HG02588 (cell line): ENCODE measurements around the gene LPCAT4.
A peak's percentile ranks its signal among the peaks of the same experiment; 100 is the strongest.
"Not testable (repeated sequence)": the region's sequence is repeated elsewhere in the genome, so short reads cannot be mapped to it uniquely, and the experiment has no call there.

Experiments
- ATAC-seq: cut with Tn5 transposase; IDR thresholded peaks from one replicate; pipeline ENCODE4 v1.9.1; 2021; ENCODE audit warnings: mild to moderate bottlenecking, moderate library complexity; ENCODE audit not compliant: unreplicated experiment

LPCAT4 gene, protein sequence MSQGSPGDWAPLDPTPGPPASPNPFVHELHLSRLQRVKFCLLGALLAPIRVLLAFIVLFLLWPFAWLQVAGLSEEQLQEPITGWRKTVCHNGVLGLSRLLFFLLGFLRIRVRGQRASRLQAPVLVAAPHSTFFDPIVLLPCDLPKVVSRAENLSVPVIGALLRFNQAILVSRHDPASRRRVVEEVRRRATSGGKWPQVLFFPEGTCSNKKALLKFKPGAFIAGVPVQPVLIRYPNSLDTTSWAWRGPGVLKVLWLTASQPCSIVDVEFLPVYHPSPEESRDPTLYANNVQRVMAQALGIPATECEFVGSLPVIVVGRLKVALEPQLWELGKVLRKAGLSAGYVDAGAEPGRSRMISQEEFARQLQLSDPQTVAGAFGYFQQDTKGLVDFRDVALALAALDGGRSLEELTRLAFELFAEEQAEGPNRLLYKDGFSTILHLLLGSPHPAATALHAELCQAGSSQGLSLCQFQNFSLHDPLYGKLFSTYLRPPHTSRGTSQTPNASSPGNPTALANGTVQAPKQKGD

DNA sequence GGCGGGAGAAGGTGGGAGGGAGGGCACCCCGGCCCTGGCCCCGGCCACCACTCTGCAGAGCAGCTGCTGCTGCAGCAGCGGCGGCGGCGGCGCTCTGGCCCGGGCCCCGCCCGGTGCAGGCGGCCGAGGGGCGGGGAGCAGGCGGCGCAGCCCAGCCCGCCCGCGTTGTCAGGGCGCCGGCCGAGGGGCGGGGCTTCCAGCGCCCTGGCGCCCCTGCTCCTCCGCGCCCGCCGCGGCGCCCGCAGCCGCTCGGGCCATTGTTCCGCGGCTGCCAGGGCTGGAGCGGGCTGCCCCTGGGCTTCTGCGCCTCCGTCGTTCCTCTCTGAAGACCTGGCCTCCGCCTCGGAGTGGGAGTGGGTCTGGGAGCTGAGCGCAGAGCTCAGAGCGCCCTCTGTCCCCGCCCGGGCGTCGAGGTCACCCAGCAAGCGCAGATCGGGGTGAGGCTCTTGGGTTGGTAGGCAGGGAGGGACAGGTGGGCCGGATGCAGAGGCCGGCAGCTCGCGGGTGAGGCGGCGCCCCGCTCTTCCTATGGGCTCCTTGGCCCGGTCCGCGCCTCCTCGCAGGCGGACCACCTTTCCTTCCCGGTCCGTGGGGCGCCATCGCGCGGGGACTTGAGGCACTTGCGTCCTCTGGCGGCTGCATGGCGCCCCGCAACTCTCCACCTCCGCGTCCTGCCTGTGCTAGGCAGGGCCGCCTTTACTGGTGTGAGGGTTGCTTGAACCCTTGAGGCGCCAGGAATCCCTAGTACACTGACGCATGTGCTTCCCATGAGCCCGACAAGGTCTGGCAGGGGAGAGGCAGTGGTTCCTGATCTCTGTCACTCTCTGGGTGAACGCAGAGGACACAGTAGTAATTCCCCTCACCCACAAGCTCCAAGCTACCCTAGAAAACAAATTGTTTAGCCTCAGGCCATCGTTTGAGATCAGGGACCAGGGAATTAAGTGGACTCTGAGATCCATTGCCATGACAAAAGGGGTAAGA is at the start of gene LPCAT4:
Gene LPCAT4, minus strand, starts transcription at position 96 of the 981 bp plus-strand sequence. CDS start 96 bp downstream, outside the sequence.
- peak; percentile 80 for ATAC-seq

DNA sequence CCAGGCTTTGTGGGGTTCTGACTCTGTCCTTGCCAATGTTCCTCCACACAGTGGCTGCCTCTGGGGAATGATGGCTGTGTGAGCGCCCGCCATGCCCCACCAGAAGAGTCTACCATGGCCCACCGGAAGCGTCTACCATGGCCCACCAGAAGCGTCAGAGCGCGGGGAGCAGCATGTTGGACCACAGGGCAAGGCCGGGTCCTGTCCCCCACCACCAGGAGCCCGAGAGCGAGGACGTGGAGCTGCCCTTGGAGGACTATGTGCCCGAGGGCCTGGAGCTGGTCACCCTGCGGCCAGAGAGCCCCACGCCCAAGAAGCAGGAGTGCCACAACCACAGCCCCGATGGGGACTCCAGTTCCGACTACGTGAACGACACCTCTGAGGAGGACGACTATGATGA is 42.5 kb upstream of the LPCAT4 start:
- not testable (repeated sequence) for ATAC-seq

DNA sequence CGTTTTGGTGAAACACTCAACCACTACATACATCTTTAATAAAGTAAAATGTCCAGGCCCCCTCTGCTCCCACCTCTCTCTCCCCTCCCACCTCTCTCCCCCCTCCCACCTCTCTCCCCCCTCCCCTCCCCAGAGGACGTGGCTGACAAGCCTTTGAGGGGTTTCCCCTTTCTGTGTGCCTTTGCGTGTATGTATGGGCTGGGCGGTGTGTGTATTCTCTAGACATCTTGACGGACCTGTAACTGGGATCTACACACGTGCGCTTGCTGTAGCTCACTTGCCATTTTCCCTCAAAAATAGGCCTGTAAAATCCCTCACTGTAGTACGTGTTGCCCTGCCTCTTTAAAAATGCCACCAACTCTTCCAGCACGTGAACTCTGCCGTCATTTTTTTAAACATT is 42.0 kb upstream of the LPCAT4 start:
- not testable (repeated sequence) for ATAC-seq

DNA sequence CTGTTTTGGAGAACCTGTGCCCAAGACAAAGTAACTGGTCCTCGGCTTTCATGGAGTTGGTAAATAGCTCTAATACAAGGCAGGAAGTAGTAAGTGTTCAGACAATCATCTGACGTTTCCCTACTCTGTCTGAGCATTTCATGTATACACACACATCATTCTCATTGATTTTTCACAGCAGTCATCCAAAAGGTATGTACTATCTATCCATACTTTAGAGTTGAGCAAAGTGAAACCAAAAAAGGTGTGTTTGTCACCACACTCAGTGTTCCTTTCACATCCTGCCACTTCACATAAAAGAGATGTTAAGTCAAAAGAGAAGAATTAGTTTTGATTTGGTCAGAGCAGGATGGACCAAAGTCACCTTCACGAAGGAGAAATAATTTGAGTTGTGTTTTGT is 36.9 kb upstream of the LPCAT4 start:
- not testable (repeated sequence) for ATAC-seq

DNA sequence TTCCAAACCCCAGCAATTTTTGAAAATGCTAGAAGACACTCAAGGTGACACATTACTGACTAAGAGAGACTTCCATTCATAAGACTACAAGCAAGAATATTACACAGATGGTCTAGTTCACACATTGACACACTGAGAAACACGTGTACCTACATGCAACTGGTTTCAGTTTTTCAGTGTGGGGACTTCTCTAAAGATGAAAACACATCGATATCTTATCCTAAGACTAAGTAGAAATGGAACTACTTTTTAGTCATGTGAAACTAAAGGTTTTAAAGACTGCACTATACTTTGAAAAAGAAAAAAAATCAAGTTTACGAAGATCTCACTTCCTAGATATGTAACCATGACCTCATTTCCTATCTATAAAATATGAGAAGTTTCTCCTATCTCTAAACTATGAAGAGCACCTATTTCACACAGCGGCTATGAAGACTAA is 36.2 kb upstream of the LPCAT4 start:
- ATAC-seq: not testable (repeated sequence)

DNA sequence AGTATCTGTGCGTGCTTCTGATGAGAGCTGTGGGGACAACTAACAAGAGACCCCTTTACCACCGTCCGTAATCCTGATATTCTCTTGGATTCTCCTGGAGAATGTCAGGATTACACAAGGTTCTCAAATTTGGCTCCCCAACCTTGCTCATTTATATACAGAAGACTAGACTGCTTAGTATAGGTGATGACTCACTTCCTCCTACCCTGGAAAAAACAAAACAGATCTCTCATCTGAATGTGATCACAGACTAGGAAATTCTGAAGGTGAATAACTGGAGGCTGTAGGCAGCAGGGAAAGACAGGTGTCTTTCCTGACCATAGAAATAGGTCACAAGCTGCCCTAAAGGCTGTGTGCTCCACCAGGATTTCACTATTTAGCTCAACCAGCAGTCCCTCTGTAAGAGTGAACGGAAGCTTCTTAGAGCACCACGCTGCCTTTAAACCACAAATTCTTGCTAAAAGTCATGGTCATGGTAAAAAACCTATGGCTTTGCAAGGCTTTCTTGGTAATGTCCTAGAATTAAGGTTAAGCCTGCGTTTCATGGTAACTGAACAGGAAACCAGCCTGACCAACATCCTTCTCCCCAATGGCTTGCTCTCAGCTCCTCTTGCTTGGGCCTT is 30.8 kb upstream of the LPCAT4 start:
- not testable (repeated sequence) for ATAC-seq

DNA sequence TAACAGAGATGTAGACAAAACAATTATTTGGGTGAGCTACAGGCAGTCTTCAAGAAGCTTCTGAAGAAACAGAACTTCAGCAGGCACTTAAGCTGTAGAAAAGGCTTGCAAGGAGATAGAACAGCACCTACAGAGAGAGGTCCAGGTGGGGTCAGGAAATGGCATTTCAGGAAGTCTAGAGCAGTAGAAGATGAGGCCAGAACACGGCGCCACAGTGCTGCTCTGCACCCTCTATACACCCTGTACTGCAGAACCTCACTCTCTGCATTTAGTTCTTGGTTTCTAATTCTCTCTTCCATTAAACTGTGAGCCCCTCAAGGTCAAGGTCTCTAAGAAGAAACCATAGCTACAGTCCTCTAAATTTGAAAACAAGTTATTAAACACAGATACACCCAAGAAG is 26.0 kb upstream of the LPCAT4 start:
- ATAC-seq: not testable (repeated sequence)

DNA sequence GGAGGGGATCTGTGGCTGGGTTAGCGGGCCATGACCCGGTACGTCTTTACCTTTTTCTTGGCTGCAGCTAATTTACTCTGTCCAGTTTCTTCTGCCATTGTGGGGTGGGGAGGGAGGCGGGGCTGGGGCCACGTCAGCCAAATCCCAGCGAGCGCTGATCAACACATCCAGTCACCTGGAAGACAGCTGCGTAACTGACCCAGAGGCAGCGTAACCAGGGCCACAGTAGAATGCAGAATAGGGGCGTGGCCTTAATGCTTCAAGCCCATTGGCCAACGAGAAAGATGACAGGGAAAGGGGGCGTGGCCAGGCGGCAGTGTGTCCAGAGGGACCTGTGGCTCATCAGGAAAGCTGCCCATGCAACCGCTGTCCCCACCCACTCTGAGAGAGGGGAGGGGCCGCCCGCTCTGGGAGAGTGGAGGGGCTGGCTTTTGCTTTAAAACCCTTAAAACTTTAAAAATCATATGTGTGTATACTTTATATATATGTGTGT is 22.6 kb upstream of the LPCAT4 start:
- ATAC-seq: not testable (repeated sequence)

DNA sequence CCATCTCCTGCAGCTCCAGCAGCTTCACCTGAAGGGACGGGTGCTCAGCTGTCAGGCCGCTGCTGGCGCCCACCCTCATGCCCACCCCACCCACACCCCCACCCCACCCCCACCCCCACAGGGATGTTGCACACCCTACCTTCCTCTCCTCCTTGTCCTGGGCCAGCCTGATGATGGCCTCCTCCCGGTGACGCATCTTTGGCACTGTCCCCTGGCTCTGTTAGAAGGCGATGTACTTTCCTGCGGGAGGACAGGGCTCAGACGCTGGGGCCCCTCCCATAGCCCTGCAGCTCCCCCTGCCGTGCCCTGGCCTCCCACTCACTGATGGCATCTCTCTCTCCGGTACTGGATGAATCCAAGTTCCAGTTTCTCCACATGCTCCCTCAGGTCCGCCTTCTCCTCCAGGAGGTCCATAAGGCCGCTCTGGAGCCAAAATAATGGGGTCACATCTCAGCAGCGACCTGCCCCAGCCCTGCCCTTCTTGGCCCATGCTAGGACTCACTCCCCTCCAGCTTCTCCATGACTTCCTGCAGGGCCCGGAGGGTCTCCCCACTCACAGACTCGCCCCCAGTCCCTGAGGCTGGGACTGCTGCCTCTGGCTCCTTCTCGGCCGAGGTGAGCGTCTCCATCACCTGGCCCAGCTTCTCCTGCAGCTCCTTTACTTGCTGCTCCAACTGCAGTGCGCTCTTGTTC is 15.0 kb upstream of the LPCAT4 start:
- ATAC-seq: not testable (repeated sequence)

DNA sequence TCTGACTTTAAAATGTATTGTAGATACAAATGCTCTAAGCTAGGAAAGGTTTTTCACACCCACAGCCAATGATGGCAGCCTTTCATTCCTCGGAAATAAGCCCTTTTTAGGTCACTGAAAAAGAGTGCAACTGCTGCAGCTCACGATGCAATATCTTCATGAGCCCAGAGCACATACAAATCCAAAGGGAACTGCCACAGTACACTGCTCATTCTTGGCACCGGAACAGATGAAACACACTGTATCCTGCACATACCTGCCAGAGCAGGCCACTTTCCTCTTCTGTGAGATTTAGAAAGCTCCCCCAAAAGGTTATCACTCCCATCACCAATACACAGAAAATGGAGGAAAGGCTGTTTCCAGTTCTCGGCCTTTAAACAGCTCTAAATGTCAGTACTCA is 13.5 kb upstream of the LPCAT4 start:
- ATAC-seq: not testable (repeated sequence)

DNA sequence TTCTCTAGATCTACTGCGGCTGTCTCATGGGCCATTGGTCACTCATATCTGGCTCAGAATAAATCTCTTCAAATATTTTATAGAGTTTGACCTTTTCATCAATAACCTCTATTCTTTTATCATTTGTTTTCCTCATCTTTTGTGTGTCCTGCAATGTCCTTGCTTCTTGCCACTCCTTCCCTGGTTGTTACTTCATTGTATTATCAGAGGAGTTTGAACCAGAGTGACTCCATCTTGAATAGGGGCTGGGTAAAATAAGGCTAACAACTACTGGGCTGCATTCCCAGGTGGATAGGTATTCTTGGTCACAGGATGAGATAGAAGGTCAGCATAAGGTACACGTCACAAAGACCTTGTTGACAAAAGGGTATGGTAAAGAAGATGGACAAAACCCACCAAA is 9.9 kb upstream of the LPCAT4 start:
- ATAC-seq: no peak

DNA sequence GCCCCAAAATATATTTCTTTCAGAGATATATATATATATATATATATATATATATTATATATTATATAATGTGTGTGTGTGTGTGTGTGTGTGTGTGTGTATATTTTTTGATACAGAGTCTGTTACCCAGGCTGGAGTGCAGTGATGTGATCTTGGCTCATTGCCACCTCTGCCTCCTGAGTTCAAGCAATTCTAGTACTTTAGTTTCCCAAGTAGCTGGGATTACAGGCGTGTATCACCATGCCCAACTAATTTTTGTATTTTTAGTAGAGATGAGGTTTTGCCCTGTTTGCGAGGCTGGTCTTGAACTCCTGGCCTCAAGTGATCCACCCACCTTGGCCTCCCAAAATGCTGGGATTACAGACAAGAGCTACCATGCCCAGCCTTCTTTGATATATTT is 8.5 kb upstream of the LPCAT4 start:
- ATAC-seq: not testable (repeated sequence)

DNA sequence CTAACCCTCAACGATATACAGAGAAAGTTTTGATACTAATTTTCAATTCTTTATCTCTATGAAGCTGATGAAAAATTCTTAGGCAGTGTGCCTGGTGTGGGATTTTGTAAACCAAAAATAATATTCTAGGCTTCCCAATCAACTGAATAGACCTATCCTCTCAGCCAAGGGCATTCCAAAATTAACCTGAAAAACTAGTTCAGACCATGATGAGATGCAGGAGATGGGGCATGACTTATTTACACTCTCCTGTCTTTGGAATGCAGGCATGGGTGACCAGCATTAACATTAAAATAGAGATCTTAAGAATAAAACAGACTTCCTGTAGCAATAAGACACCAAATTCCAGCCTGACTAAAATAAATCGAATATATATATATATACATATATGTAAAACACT is 7.8 kb upstream of the LPCAT4 start:
- ATAC-seq: no peak

DNA sequence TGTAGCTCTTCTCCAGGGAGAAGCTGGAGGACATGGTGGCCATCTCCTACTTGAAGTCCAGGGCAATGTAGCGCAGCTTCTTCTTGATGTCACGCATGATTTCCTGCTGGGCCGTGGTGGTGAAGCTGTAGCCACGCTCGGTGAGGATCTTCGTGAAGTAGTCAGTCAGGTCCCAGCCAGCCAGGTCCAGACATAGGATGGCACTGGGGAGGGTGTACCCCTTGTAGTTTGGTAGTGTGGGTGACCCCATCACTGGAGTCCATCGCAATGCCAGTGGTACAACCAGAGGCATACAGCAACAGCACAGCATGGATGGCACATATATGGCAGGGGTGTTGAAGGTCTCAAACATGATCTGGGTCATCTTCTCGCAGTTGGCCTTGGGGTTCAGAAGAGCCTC is 7.0 kb upstream of the LPCAT4 start:
- ATAC-seq: no peak

DNA sequence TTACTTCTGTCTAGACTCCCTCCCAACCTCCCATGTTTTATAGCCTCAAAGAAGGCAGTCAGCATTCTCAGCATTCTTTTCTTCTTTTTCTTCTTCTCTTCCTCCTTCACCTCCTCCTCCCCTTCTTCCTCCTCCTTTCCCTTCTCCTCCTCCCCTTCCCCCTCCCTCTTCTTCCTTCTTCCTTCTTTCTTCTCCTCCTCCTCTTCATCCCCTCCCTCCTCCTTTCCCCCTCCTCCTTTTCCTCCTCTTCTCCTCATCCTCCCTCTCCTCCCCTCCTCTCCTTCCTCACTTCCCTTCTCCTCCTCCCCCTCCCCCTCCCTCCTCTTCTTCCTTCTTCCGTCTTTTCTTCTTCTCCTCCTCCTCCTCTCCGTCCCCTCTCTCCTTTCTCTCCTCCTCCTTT is 3.6 kb upstream of the LPCAT4 start:
- no peak for ATAC-seq

DNA sequence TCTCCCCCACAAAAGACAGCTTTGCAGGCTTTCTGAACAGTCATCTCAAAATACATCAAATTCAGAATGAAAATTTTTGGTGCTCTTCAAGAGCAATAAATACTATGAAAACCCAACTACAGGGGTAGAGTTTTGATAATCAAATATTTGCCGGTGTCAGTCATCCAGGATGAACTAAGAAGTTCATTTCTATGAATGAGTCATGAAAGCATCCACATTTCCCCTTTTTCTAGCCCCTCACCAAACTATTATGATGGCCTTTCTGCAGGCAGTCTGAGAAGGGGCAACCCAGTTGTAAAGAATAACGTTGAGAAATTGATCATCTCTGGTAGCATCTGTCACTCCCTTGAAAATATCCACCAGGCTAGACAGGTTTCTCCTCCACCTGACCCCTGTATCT is 3.1 kb upstream of the LPCAT4 start:
- no peak for ATAC-seq

DNA sequence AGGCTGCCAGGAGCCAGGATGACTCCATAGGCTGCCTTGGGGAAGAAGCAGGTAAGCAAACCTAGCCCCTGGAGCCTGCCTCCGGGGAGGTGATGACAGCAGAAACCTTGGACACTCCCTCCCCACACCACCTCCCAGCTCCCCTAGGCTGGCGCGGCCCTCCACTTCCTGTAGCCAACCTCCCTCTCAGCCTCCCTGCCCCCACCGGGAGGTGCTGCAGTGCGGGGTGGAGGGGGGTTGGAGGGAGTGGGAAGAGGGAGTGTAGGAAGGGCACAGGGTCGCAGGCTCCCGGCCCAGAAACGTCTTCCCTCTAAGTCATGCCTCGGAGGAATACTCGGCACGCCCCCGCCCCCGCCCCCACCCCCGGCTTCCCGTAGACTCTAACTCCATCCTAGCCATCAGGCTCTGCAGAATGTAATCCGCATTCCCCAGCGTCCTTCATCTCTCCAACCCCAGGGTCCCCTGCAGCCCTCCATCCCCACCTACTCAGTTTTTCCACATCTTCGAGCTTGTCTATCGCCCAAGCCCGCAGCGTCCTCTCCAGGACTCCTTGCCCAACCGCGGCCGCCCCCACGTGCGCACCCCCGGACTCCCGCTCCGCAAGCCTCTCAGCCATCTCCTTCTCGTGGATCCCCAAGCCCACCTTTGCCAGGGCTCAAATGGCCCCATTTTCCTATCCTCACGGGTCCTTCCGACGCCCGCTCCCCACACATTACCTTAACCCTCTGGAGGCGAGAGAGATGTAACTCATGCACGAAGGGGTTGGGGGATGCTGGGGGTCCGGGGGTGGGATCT is 528 bp downstream of the LPCAT4 start:
- ATAC-seq: no peak

DNA sequence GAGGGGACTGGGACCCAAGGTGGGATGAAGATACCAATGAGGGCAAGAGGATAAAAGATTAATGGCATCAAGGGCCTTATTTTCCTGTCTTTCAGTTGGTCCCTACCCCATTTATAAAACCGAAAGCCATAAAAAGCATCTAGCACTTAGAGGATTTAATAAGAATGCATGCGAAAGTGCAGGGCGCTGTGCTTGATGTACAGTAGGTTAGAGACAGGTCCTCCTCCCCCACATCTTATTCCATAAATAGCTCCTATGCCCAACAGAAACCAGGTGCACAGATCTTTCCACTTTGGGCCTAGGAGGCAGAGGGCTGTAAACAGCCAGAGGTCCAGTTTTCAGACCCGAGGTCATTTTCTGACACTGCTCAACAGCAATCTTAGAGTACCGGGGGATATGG is 1.2 kb downstream of the LPCAT4 start:
- no peak for ATAC-seq

DNA sequence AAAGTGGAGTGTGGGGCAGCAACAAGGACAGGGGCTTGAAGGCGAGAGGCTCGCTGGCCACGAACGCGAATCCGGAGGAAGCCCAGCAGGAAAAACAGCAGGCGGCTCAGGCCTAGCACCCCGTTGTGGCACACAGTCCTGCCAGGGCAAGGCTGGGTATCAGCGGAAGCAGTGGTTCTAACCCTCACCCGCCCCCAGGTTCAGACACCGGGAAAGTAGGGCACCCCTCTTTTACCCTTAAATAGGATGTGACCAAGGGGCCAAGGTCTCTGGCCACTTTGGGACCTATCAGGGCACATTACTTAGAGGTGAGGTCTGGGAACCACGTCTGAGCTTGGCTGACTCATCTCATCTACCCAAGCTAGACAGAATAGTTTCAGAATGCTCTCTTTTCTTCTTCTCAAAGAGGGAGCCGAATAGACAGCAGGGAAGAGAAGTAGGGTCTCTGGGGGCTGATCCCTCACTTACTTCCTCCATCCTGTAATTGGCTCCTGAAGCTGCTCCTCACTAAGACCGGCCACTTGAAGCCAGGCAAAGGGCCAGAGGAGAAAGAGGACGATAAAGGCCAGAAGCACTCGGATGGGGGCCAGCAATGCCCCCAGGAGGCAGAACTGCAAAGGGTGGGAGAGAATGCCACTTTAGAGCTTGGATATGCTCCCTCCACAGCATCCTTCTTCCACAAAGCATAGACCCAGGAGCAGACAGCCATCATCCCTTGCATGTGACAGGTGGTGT is 1.7 kb downstream of the LPCAT4 start:
- ATAC-seq: no peak
